Stimulated activated CD8-positive, alpha-beta memory T cell treated with anti-CD3 and anti-CD28 coated beads, Interleukin-15, amount 100 ng/mL, for 48 hours (primary cell): ENCODE results near the gene FKBP8.

Experiments
- DNase-seq, 2 donors: peaks; one replicate each; pipeline ENCODE4 v3.0.0-alpha.2; 2020; ENCODE audit warnings: low read depth in 2 of 2

FKBP8 gene

GRCh38 chr19:18521692-18522123 is 21.7 kb downstream of the FKBP8 start, which contains the start of gene ELL:
TSS of gene ELL (minus strand) at chr19:18522070. CDS start at chr19:18522055, 15 bp downstream.
- no peak for DNase-seq

- no peak for DNase-seq
Observed at GRCh38 chr19:18520848-18521691, 22.3 kb downstream of the FKBP8 start.

- peak in 1 of 2 donors; percentile 46 for DNase-seq
Observed at GRCh38 chr19:18519962-18520847, 23.2 kb downstream of the FKBP8 start.

- DNase-seq, result no peak
Observed at GRCh38 chr19:18518639-18519038, 24.7 kb downstream of the FKBP8 start.

- no peak for DNase-seq
Observed at GRCh38 chr19:18517606-18518005, 25.8 kb downstream of the FKBP8 start.

- no peak for DNase-seq
Observed at GRCh38 chr19:18515959-18516358, 27.4 kb downstream of the FKBP8 start.

- DNase-seq, result peak in 1 of 2 donors; percentile 8
Observed at GRCh38 chr19:18514800-18515682, 28.3 kb downstream of the FKBP8 start.

- no peak for DNase-seq
Observed at GRCh38 chr19:18513868-18514267, 29.5 kb downstream of the FKBP8 start.

- no peak for DNase-seq
Observed at GRCh38 chr19:18510216-18510615, 33.2 kb downstream of the FKBP8 start.

GRCh38 chr19:18508585-18508984 is 34.8 kb downstream of the FKBP8 start:
- no peak for DNase-seq

GRCh38 chr19:18507727-18508440 is 35.5 kb downstream of the FKBP8 start:
- no peak for DNase-seq

GRCh38 chr19:18507021-18507726 is 36.2 kb downstream of the FKBP8 start:
- peak in 1 of 2 donors; percentile 10 for DNase-seq

- no peak for DNase-seq
Observed at GRCh38 chr19:18506101-18506930, 37.1 kb downstream of the FKBP8 start.

- DNase-seq, result peak in 1 of 2 donors; percentile 25
Observed at GRCh38 chr19:18504886-18505610, 38.3 kb downstream of the FKBP8 start.

- no peak for DNase-seq
Observed at GRCh38 chr19:18503971-18504885, 39.1 kb downstream of the FKBP8 start.

- no peak for DNase-seq
Observed at GRCh38 chr19:18503337-18503970, 39.9 kb downstream of the FKBP8 start.
